Caco-2 (cell line): ENCODE measurements around the gene ZSCAN5B. TPM values are rescaled to one million over a fixed set of nuclear protein-coding genes. Genes with fewer than 3 reads are reported as not detected.
"Not testable (repeated sequence)": the region's sequence is repeated elsewhere in the genome, so short reads cannot be mapped to it uniquely, and the experiment has no call there.

Source experiments
- BruUV-seq: library from RNA; stranded (reverse); fragments of 400-500 nt; replicated peaks from 2 replicates; lab custom pipeline; 2021; lab: Mats Ljungman, UMichigan
- CTCF ChIA-PET: fragments of 300-600 bp; sonication (Branson Sonifier 250); formaldehyde crosslinking; loops from one replicate; lab custom pipeline; 2022; ENCODE audit warnings: antibody characterized with exemption; lab: Charles Lee
- POLR2A ChIA-PET: fragments of 300-600 bp; sonication (Branson Sonifier 250); formaldehyde crosslinking; loops from one replicate; lab custom pipeline; 2022; ENCODE audit warnings: antibody characterized with exemption; lab: Charles Lee
- DNase-seq, 2 experiments: peaks; one replicate each; pipeline versions ENCODE4 v3.0.0 to v3.0.0-alpha.2; 2020 to 2022
- H3K27me3 ChIP-seq: replicated peaks from 2 replicates; pipeline ENCODE4 v1.6.0; 2011; ENCODE audit warnings: low read length; ENCODE audit not compliant: control insufficient read depth, insufficient read depth
- H3K36me3 ChIP-seq: 2 replicates; pipeline ENCODE4 v1.5.1; 2011; ENCODE audit warnings: low read length; ENCODE audit not compliant: control insufficient read depth, insufficient read depth
- H3K4me1 ChIP-seq: fragments of 250-450 bp; sonication (Bioruptor Pico); 2 replicates; pipeline ENCODE4 v1.5.1; 2020; ENCODE audit warnings: mild to moderate bottlenecking
- H3K4me3 ChIP-seq: 2 replicates; pipeline ENCODE4 v1.5.1; 2011; ENCODE audit warnings: low read depth, mild to moderate bottlenecking, control low read depth, low read length
- H3K9me3 ChIP-seq: fragments of 250-450 bp; sonication (Bioruptor Pico); 2 replicates; pipeline ENCODE4 v1.5.1; 2020; ENCODE audit warnings: mild to moderate bottlenecking, moderate library complexity
- H3K27ac Mint-ChIP-seq: one replicate; pipeline ENCODE4 v1.8.0; 2022; ENCODE audit warnings: mixed read lengths; ENCODE audit not compliant: unreplicated experiment
- H3K27me3 Mint-ChIP-seq: one replicate; pipeline ENCODE4 v1.8.0; 2022; ENCODE audit warnings: mixed read lengths; ENCODE audit not compliant: insufficient read depth, unreplicated experiment
- H3K36me3 Mint-ChIP-seq: one replicate; pipeline ENCODE4 v1.8.0; 2022; ENCODE audit warnings: mild to moderate bottlenecking, mixed read lengths; ENCODE audit not compliant: insufficient read depth, unreplicated experiment
- H3K4me1 Mint-ChIP-seq: one replicate; pipeline ENCODE4 v1.8.0; 2022; ENCODE audit warnings: low read depth, mixed read lengths; ENCODE audit not compliant: unreplicated experiment
- H3K4me3 Mint-ChIP-seq: one replicate; pipeline ENCODE4 v1.8.0; 2022; ENCODE audit warnings: mild to moderate bottlenecking, moderate library complexity, mixed read lengths; ENCODE audit not compliant: unreplicated experiment
- H3K9me3 Mint-ChIP-seq: one replicate; pipeline ENCODE4 v1.8.0; 2022; ENCODE audit warnings: mixed read lengths; ENCODE audit not compliant: unreplicated experiment
- CTCF ChIP-seq, 2 experiments: fragments of 200-600 bp in 1 of 2; IDR thresholded peaks; 1 replicate in 1 of 2; 2 replicates in 1 of 2; pipeline versions ENCODE4 v1.5.1 to v1.8.0; 2011 to 2022; ENCODE audit warnings: antibody characterized with exemption in 1 of 2, control low read depth in 1 of 2, inconsistent platforms in 1 of 2, low read depth in 1 of 2, low read length in 1 of 2, mild to moderate bottlenecking in 1 of 2, moderate library complexity in 1 of 2; ENCODE audit not compliant: insufficient read depth in 1 of 2, severe bottlenecking in 1 of 2, unreplicated experiment in 1 of 2
- intact Hi-C: fragments of 100-400 bp; cut with micrococcal nuclease; formaldehyde crosslinking; loops from one replicate; pipeline ENCODE4 v1.10.0; 2022; ENCODE audit not compliant: unreplicated experiment
- total RNA-seq: library from RNA; stranded (reverse); gene quantifications from 2 replicates; pipeline ENCODE4 v1.2.3, GENCODE V29; 2022

The ZSCAN5B gene
- total RNA-seq, 1 experiment from 2014 or later, result not detected

- BruUV-seq, result no TSS peak
- intact Hi-C loops, result no loop called here
- Mint-ChIP-seq H3K4me1 (no peaks in the 10 kb centered on the region), H3K9me3 (no peaks in the 10 kb centered on the region), H3K4me3 (no peak overlapping the region), H3K36me3 (no peaks in the 10 kb centered on the region), H3K27me3 (peaks cover 11% of the 10 kb centered on the region), H3K27ac (no peak overlapping the region)
- Histone ChIP-seq H3K27me3 (no peaks in the 10 kb centered on the region), H3K9me3 (no peaks in the 10 kb centered on the region), H3K36me3 (no peaks in the 10 kb centered on the region), H3K4me3 (no peak overlapping the region), H3K4me1 (no peaks in the 10 kb centered on the region)
- TF ChIP-seq CTCF (IDR thresholded peaks at IDR 0.05; ENCODE audit: insufficient read depth in 1 of 2, low read depth in 1 of 2, low read length in 1 of 2, severe bottlenecking in 1 of 2, unreplicated experiment in 1 of 2), result no peak
- CTCF ChIA-PET, result no interaction called here
- POLR2A ChIA-PET, result no interaction called here
- no peak for DNase-seq
Measured at GRCh38 chr19:56211718-56212117, 14.1 kb upstream of the ZSCAN5B start.

- H3K4me1 ChIP-seq, H3K4me1 Mint-ChIP-seq, H3K9me3 Mint-ChIP-seq, H3K4me3 ChIP-seq, H3K27ac Mint-ChIP-seq, CTCF ChIA-PET, POLR2A ChIA-PET, H3K36me3 ChIP-seq, BruUV-seq, intact Hi-C loops, H3K27me3 ChIP-seq, H3K9me3 ChIP-seq, H3K36me3 Mint-ChIP-seq, H3K4me3 Mint-ChIP-seq, DNase-seq: not testable (repeated sequence)
- peaks cover 16% of the 10 kb centered on the region for H3K27me3 Mint-ChIP-seq
Measured at GRCh38 chr19:56210036-56210435, 12.5 kb upstream of the ZSCAN5B start.

GRCh38 chr19:56209091-56209490 lies 11.5 kb upstream of the ZSCAN5B start:
- H3K4me1 ChIP-seq, result no peaks in the 10 kb centered on the region
- H3K9me3 ChIP-seq, result no peaks in the 10 kb centered on the region
- no peak overlapping the region for H3K4me3 Mint-ChIP-seq
- no peaks in the 10 kb centered on the region for H3K27me3 ChIP-seq
- BruUV-seq, result no TSS peak
- POLR2A ChIA-PET, result no interaction called here
- intact Hi-C loops, result no loop called here
- H3K36me3 Mint-ChIP-seq, result no peaks in the 10 kb centered on the region
- H3K36me3 ChIP-seq, result no peaks in the 10 kb centered on the region
- H3K9me3 Mint-ChIP-seq, result no peaks in the 10 kb centered on the region
- H3K4me3 ChIP-seq, result no peak overlapping the region
- peaks cover 16% of the 10 kb centered on the region for H3K27me3 Mint-ChIP-seq
- CTCF ChIA-PET, result no interaction called here
- no peaks in the 10 kb centered on the region for H3K4me1 Mint-ChIP-seq
- DNase-seq, result no peak
- H3K27ac Mint-ChIP-seq, result no peak overlapping the region
- TF ChIP-seq CTCF (IDR thresholded peaks at IDR 0.05; ENCODE audit: insufficient read depth in 1 of 2, low read depth in 1 of 2, low read length in 1 of 2, severe bottlenecking in 1 of 2, unreplicated experiment in 1 of 2), result no peak

GRCh38 chr19:56207581-56207980 lies 10.0 kb upstream of the ZSCAN5B start:
- H3K27me3 ChIP-seq, BruUV-seq, H3K4me3 ChIP-seq, H3K4me1 Mint-ChIP-seq, H3K9me3 Mint-ChIP-seq, CTCF ChIA-PET, H3K36me3 Mint-ChIP-seq, H3K9me3 ChIP-seq, H3K4me1 ChIP-seq, intact Hi-C loops, POLR2A ChIA-PET, H3K4me3 Mint-ChIP-seq, DNase-seq, H3K36me3 ChIP-seq, H3K27ac Mint-ChIP-seq: not testable (repeated sequence)
- peaks cover 12% of the 10 kb centered on the region for H3K27me3 Mint-ChIP-seq
